ENCODE results near the gene UBR3.

The UBR3 gene

GRCh38 chr2:169895294-169895985 is 68.2 kb downstream of the UBR3 start:
- no peak for TF ChIP-seq GATA3 (IDR thresholded peaks at IDR 0.05; ENCODE audit: low read depth, low read length)
- no peak for TF ChIP-seq GATA2 (IDR thresholded peaks at IDR 0.05; ENCODE audit: low read depth, low read length)

- no peak for TF ChIP-seq GATA2 (IDR thresholded peaks at IDR 0.05; ENCODE audit: low read depth, low read length)
- TF ChIP-seq GATA3 (IDR thresholded peaks at IDR 0.05; ENCODE audit: low read depth, low read length): no peak
Observed at GRCh38 chr2:169897834-169898233, 70.6 kb downstream of the UBR3 start.

- TF ChIP-seq GATA3 (IDR thresholded peaks at IDR 0.05; ENCODE audit: low read depth, low read length) (no peak), GATA2 (IDR thresholded peaks at IDR 0.05; ENCODE audit: low read depth, low read length) (no peak)
Observed at GRCh38 chr2:169900686-169901085, 73.4 kb downstream of the UBR3 start.

GRCh38 chr2:169906731-169907130 is 79.5 kb downstream of the UBR3 start:
- TF ChIP-seq GATA3 (IDR thresholded peaks at IDR 0.05; ENCODE audit: low read depth, low read length) (no peak), GATA2 (IDR thresholded peaks at IDR 0.05; ENCODE audit: low read depth, low read length) (no peak)

GRCh38 chr2:169909376-169909775 is 82.1 kb downstream of the UBR3 start:
- TF ChIP-seq GATA2 (IDR thresholded peaks at IDR 0.05; ENCODE audit: low read depth, low read length) (no peak), GATA3 (IDR thresholded peaks at IDR 0.05; ENCODE audit: low read depth, low read length) (no peak)

- TF ChIP-seq GATA3 (IDR thresholded peaks at IDR 0.05; ENCODE audit: low read depth, low read length) (no peak), GATA2 (IDR thresholded peaks at IDR 0.05; ENCODE audit: low read depth, low read length) (no peak)
Observed at GRCh38 chr2:169910109-169910799, 83.0 kb downstream of the UBR3 start.

GRCh38 chr2:169911119-169911518 is 83.9 kb downstream of the UBR3 start:
- no peak for TF ChIP-seq GATA2 (IDR thresholded peaks at IDR 0.05; ENCODE audit: low read depth, low read length)
- no peak for TF ChIP-seq GATA3 (IDR thresholded peaks at IDR 0.05; ENCODE audit: low read depth, low read length)

GRCh38 chr2:169916623-169917022 is 89.4 kb downstream of the UBR3 start:
- TF ChIP-seq GATA2 (IDR thresholded peaks at IDR 0.05; ENCODE audit: low read depth, low read length) (no peak), GATA3 (IDR thresholded peaks at IDR 0.05; ENCODE audit: low read depth, low read length) (no peak)

- no peak for TF ChIP-seq GATA2 (IDR thresholded peaks at IDR 0.05; ENCODE audit: low read depth, low read length)
- TF ChIP-seq GATA3 (IDR thresholded peaks at IDR 0.05; ENCODE audit: low read depth, low read length): no peak
Observed at GRCh38 chr2:169923977-169924376, 96.7 kb downstream of the UBR3 start.

- TF ChIP-seq GATA2 (IDR thresholded peaks at IDR 0.05; ENCODE audit: low read depth, low read length) (no peak), GATA3 (IDR thresholded peaks at IDR 0.05; ENCODE audit: low read depth, low read length) (no peak)
Observed at GRCh38 chr2:169925968-169926367, 98.7 kb downstream of the UBR3 start.

- no peak for TF ChIP-seq GATA3 (IDR thresholded peaks at IDR 0.05; ENCODE audit: low read depth, low read length)
- no peak for TF ChIP-seq GATA2 (IDR thresholded peaks at IDR 0.05; ENCODE audit: low read depth, low read length)
Observed at GRCh38 chr2:169928463-169928864, 101.2 kb downstream of the UBR3 start.

- TF ChIP-seq GATA3 (IDR thresholded peaks at IDR 0.05; ENCODE audit: low read depth, low read length) (no peak), GATA2 (IDR thresholded peaks at IDR 0.05; ENCODE audit: low read depth, low read length) (no peak)
Observed at GRCh38 chr2:169933124-169933711, 106.0 kb downstream of the UBR3 start.

GRCh38 chr2:169945515-169945914 is 118.3 kb downstream of the UBR3 start:
- TF ChIP-seq GATA2 (IDR thresholded peaks at IDR 0.05; ENCODE audit: low read depth, low read length) (no peak), GATA3 (IDR thresholded peaks at IDR 0.05; ENCODE audit: low read depth, low read length) (no peak)

GRCh38 chr2:169946092-169946491 is 118.8 kb downstream of the UBR3 start:
- no peak for TF ChIP-seq GATA2 (IDR thresholded peaks at IDR 0.05; ENCODE audit: low read depth, low read length)
- no peak for TF ChIP-seq GATA3 (IDR thresholded peaks at IDR 0.05; ENCODE audit: low read depth, low read length)

- TF ChIP-seq GATA3 (IDR thresholded peaks at IDR 0.05; ENCODE audit: low read depth, low read length) (no peak), GATA2 (IDR thresholded peaks at IDR 0.05; ENCODE audit: low read depth, low read length) (no peak)
Observed at GRCh38 chr2:169946546-169946945, 119.3 kb downstream of the UBR3 start.

All from SH-SY5Y (cell line).